Measurements from ENCODE around the gene TMEM154. TPM values are rescaled to one million over a fixed set of nuclear protein-coding genes. Genes with fewer than 3 reads are reported as not detected.

Gene TMEM154
- total RNA-seq, 3 donors from 2014 or later, result 1.3 to 7.2 (median 5.6) TPM

DNA sequence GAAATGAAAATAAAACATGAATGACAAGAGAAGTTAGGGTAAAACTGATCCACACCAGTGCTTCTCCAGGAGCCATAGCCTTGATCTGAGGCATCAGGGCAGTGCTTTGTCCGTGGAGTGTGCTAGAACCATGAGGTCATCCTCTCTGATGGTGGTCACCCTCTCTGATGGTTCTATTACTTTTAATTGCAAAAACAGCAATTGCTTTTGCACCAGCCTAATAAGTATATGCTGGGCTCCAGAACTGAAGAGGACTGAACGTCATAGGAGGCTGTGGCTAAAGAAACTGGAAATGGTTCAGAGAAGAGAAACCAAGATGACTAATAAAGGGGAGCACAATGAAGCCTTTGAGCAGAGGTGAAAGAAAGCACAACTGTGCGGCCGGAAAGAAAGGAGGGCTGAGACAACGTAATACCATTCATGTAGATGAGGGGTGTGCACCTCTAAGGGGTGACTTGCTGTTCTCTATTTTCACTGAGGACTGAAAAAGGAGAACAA lies 17.0 kb upstream of the TMEM154 start:
- Histone ChIP-seq H3K4me1 (no peaks in the 10 kb centered on the region), H3K36me3 (no peaks in the 10 kb centered on the region), H3K4me3 (no peak overlapping the region), H3K27ac (peak overlapping the region; percentile 75 to 83), H3K9me3 (no peaks in the 10 kb centered on the region), H3K27me3 (no peaks in the 10 kb centered on the region)
- TF ChIP-seq, protein P1, sequence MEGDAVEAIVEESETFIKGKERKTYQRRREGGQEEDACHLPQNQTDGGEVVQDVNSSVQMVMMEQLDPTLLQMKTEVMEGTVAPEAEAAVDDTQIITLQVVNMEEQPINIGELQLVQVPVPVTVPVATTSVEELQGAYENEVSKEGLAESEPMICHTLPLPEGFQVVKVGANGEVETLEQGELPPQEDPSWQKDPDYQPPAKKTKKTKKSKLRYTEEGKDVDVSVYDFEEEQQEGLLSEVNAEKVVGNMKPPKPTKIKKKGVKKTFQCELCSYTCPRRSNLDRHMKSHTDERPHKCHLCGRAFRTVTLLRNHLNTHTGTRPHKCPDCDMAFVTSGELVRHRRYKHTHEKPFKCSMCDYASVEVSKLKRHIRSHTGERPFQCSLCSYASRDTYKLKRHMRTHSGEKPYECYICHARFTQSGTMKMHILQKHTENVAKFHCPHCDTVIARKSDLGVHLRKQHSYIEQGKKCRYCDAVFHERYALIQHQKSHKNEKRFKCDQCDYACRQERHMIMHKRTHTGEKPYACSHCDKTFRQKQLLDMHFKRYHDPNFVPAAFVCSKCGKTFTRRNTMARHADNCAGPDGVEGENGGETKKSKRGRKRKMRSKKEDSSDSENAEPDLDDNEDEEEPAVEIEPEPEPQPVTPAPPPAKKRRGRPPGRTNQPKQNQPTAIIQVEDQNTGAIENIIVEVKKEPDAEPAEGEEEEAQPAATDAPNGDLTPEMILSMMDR (IDR thresholded peaks at IDR 0.05), result no peak
- TF ChIP-seq POLR2A (IDR thresholded peaks at IDR 0.05), result no peak
- TF ChIP-seq POLR2AphosphoS5 (IDR thresholded peaks at IDR 0.05), result no peak
- intact Hi-C loops (cut with DNase I; ENCODE audit: low total_unique reads), result no loop called here
- peak in 1 of 2 donors; percentile 79 for DNase-seq (ENCODE audit: low spot score in 2 of 2)

DNA sequence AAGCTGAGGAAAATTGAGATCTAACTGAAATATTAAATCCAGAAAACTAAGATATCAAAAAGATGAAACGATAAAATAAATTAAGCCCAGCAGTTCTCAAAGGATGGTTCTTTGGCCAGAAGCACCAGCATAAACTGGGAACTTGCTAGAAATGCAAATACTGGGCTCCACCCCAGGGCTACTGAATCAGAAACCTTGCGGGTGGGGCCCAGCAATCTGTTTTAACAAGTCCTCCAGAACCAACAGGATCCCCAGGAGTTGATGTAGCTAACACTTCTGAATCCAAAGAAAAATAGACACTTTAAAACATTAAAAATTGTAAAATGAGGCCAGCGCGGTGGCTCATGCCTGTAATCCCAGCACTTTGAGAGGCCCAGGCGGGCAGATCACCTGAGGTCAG lies 14.1 kb upstream of the TMEM154 start:
- TF ChIP-seq POLR2AphosphoS5 (IDR thresholded peaks at IDR 0.05), result no peak
- TF ChIP-seq, protein P1 (IDR thresholded peaks at IDR 0.05), result no peak
- TF ChIP-seq POLR2A (IDR thresholded peaks at IDR 0.05), result no peak
- Histone ChIP-seq H3K27ac (no peak overlapping the region), H3K36me3 (no peaks in the 10 kb centered on the region), H3K9me3 (no peaks in the 10 kb centered on the region), H3K4me3 (no peak overlapping the region), H3K27me3 (no peaks in the 10 kb centered on the region), H3K4me1 (no peaks in the 10 kb centered on the region)
- DNase-seq (ENCODE audit: low spot score in 2 of 2), result no peak
- intact Hi-C loops (cut with DNase I; ENCODE audit: low total_unique reads), result no loop called here

DNA sequence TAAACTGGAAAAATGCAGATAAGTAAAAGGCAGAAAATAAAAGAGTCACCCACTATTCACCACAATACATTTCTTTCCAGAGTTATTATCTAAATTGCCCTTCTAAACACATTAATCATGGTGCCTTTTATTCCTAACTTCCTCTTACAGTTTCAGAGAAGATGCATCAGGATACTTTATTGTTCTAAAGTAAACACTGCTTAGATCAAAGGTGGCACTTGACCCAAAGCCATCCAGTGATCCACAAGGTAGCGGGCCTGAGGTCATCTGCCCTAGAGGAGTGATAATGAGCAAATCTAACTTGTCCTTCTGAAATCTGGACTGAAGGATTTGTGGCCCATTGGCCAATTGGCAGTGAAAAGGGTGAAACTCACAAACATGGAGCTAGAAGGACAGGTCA lies 12.0 kb upstream of the TMEM154 start:
- no peak for DNase-seq (ENCODE audit: low spot score in 2 of 2)
- no peaks in the 10 kb centered on the region for H3K27me3 ChIP-seq
- H3K9me3 ChIP-seq, result no peaks in the 10 kb centered on the region
- no peaks in the 10 kb centered on the region for H3K4me1 ChIP-seq
- H3K4me3 ChIP-seq, result no peak overlapping the region
- intact Hi-C loops (cut with DNase I; ENCODE audit: low total_unique reads), result no loop called here
- H3K36me3 ChIP-seq, result no peaks in the 10 kb centered on the region
- H3K27ac ChIP-seq, result no peak overlapping the region
- TF ChIP-seq POLR2A (IDR thresholded peaks at IDR 0.05) (no peak), POLR2AphosphoS5 (IDR thresholded peaks at IDR 0.05) (no peak)
- TF ChIP-seq, protein P1 (IDR thresholded peaks at IDR 0.05), result no peak

DNA sequence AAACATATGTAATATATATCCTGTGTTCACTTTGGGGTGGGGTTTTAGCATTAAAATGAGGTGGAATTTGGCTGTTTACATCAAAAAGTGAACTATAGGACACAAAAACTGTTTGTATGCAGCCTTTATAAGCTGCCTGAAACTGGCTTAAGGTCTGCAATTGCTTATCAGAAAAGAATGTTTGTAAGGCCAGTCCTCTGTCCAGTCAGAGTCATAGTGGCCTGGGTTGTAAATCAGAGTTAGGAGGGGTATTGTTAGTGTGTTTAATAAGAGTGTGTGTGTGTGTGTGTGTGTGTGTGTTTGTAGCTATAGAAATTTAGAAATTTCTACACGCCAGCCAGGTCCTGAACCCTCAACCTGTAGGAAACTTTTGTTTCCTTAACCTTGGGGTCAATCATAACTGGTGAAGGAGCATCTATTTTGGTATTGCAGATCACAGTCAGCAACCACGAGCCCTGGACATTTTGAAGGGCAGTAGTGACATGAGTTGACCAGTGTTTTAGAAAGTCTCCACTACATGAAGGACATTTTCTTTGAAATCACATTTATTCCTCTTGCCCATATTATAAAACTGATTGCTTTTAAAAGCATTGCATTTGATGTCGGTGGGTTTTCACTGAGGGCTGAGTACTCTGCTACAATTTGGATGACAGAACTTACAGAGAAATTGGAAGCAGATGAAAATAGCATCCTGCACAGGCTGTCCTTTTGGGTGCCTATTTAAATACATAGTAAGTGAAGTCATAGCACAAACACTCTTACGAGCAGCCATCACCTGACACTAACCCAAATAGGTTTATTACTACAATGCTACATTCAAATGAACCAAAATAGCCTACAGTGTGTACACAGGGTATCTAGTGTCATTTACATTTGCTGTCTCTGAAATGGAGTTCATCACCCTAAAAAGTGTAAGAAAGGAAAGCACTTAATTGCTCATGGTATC lies 11.2 kb upstream of the TMEM154 start:
- Histone ChIP-seq H3K9me3 (no peaks in the 10 kb centered on the region), H3K27ac (no peak overlapping the region), H3K27me3 (no peaks in the 10 kb centered on the region), H3K4me3 (no peak overlapping the region), H3K4me1 (no peaks in the 10 kb centered on the region), H3K36me3 (no peaks in the 10 kb centered on the region)
- no peak for TF ChIP-seq POLR2AphosphoS5 (IDR thresholded peaks at IDR 0.05)
- TF ChIP-seq, protein P1 (IDR thresholded peaks at IDR 0.05), result no peak
- TF ChIP-seq POLR2A (IDR thresholded peaks at IDR 0.05), result no peak
- intact Hi-C loops (cut with DNase I; ENCODE audit: low total_unique reads), result no loop called here
- DNase-seq (ENCODE audit: low spot score in 2 of 2), result no peak
